GM12878 (cell line): Measurements from ENCODE around the gene NDEL1. TPM values are rescaled to one million over a fixed set of nuclear protein-coding genes. Genes with fewer than 3 reads are reported as not detected.

ENCODE experiments used
- ATAC-seq: fragments of 200-7000 bp; cut with Tn5 transposase; 3 replicates; pipeline ENCODE4 v1.9.1; 2020; ENCODE audit warnings: mild to moderate bottlenecking, moderate library complexity
- BruUV-seq: library from RNA; stranded (reverse); fragments of 400-500 nt; replicated peaks from 2 replicates; lab custom pipeline; 2021; lab: Mats Ljungman, UMichigan
- CTCF ChIA-PET: fragments of 300-600 bp; sonication (Branson Sonifier 250); formaldehyde crosslinking; extraction: SDS; loops from one replicate; lab custom pipeline; 2021; ENCODE audit warnings: inconsistent platforms; lab: Yijun Ruan, JAX
- POLR2A ChIA-PET: fragments of 350-600 bp; formaldehyde crosslinking; extraction: SDS; loops from one replicate; lab custom pipeline; 2021; ENCODE audit warnings: inconsistent platforms; lab: Charles Lee
- RAD21 ChIA-PET: fragments of 300-600 bp; sonication (Branson Sonifier 250); formaldehyde crosslinking; loops from one replicate; lab custom pipeline; 2023; ENCODE audit warnings: antibody characterized with exemption; ENCODE audit not compliant: unreplicated experiment; lab: Charles Lee
- SMC1A ChIA-PET: fragments of 300-600 bp; sonication (Branson Sonifier 250); formaldehyde crosslinking; loops from one replicate; lab custom pipeline; 2023; ENCODE audit not compliant: unreplicated experiment, uncharacterized antibody; lab: Charles Lee
- DNase-seq: peaks from one replicate; pipeline ENCODE4 v3.0.0-alpha.2; 2011; ENCODE audit warnings: low read depth, low spot score
- FAIRE-seq: peaks from 3 replicates; lab custom pipeline; 2011; peaks lifted over from hg19 to GRCh38; lab: Jason Lieb, UNC
- H2AFZ ChIP-seq: 2 replicates; pipeline ENCODE4 v1.6.0; 2011; ENCODE audit warnings: low read depth, low read length, control low read depth; ENCODE audit not compliant: control insufficient read depth
- H3K27ac ChIP-seq: 2 replicates; pipeline ENCODE4 v1.5.1; 2011; ENCODE audit warnings: control low read depth; ENCODE audit not compliant: control insufficient read depth, insufficient read depth
- H3K27me3 ChIP-seq, 2 experiments: replicated peaks in 1 of 2; 2 replicates each; pipeline versions ENCODE4 v1.6.0 to v1.6.1; 2011; ENCODE audit warnings: low read length in 1 of 2; ENCODE audit not compliant: control insufficient read depth in 2 of 2, insufficient read depth in 2 of 2
- H3K36me3 ChIP-seq, 2 experiments: 2 replicates each; pipeline ENCODE4 v1.5.1; 2011; ENCODE audit warnings: low read length in 1 of 2; ENCODE audit not compliant: control insufficient read depth in 2 of 2, insufficient read depth in 2 of 2
- H3K4me1 ChIP-seq: 2 replicates; pipeline ENCODE4 v1.6.1; 2011; ENCODE audit warnings: mild to moderate bottlenecking, low read length, moderate library complexity, mixed read lengths; ENCODE audit not compliant: control insufficient read depth, insufficient read depth
- H3K4me2 ChIP-seq: 2 replicates; pipeline ENCODE4 v1.6.0; 2011; ENCODE audit warnings: control low read depth; ENCODE audit not compliant: control insufficient read depth, insufficient read depth
- H3K4me3 ChIP-seq: fragments of 200-600 bp; sonication (generic); 2 replicates; pipeline ENCODE4 v1.5.1; 2016
- H3K79me2 ChIP-seq: 2 replicates; pipeline ENCODE4 v1.6.0; 2011; ENCODE audit warnings: low read length; ENCODE audit not compliant: control insufficient read depth, insufficient read depth
- H3K9ac ChIP-seq: 2 replicates; pipeline ENCODE4 v1.8.0; 2011; ENCODE audit warnings: low read length, control low read depth, mixed read lengths; ENCODE audit not compliant: control insufficient read depth, insufficient read depth
- H3K9me3 ChIP-seq: replicated peaks from 3 replicates; pipeline ENCODE4 v1.5.1; 2011; ENCODE audit warnings: mild to moderate bottlenecking, low read length; ENCODE audit not compliant: control insufficient read depth, insufficient read depth
- H4K20me1 ChIP-seq: 2 replicates; pipeline ENCODE4 v1.6.0; 2011; ENCODE audit not compliant: control insufficient read depth, insufficient read depth
- BRCA1 ChIP-seq: IDR thresholded peaks from 2 replicates; pipeline ENCODE4 v1.6.1; 2011; ENCODE audit warnings: low read depth, low read length, improper control_type of control experiment
- CTCF ChIP-seq, 3 experiments: IDR thresholded peaks in 2 of 3; conservative IDR thresholded peaks in 1 of 3; 2 replicates each; pipeline ENCODE4 v1.5.1; 2011; ENCODE audit warnings: low read depth in 3 of 3, low read length in 3 of 3, mild to moderate bottlenecking in 3 of 3, control low read depth in 2 of 3, moderate library complexity in 2 of 3, inconsistent platforms in 1 of 3, mixed read lengths in 1 of 3; ENCODE audit not compliant: control insufficient read depth in 2 of 3, insufficient read depth in 1 of 3; ENCODE audit errors: extremely low read depth in 1 of 3
- E2F8 ChIP-seq: fragments of 450-650 bp; IDR thresholded peaks from 2 replicates; pipeline ENCODE4 v1.6.1; 2018; ENCODE audit warnings: mild to moderate bottlenecking, low read depth, moderate library complexity; ENCODE audit not compliant: partially characterized antibody
- IKZF2 ChIP-seq, 2 experiments: fragments of 450-650 bp; IDR thresholded peaks; 2 replicates each; pipeline ENCODE4 v1.6.1; 2017; ENCODE audit warnings: mild to moderate bottlenecking in 2 of 2, moderate library complexity in 2 of 2
- KLF5 ChIP-seq: fragments of 450-650 bp; IDR thresholded peaks from 2 replicates; pipeline ENCODE4 v1.6.1; 2014; ENCODE audit warnings: mild to moderate bottlenecking; ENCODE audit not compliant: partially characterized antibody
- LARP7 ChIP-seq: fragments of 450-650 bp; IDR thresholded peaks from 2 replicates; pipeline ENCODE4 v1.6.1; 2017; ENCODE audit warnings: mild to moderate bottlenecking
- MEF2B ChIP-seq: fragments of 450-650 bp; IDR thresholded peaks from 2 replicates; pipeline ENCODE4 v1.6.1; 2018; ENCODE audit warnings: mild to moderate bottlenecking, moderate library complexity; ENCODE audit not compliant: partially characterized antibody, poor library complexity, severe bottlenecking
- NFYB ChIP-seq: IDR thresholded peaks from 2 replicates; pipeline ENCODE4 v1.6.1; 2011; ENCODE audit warnings: low read depth, mild to moderate bottlenecking, low read length, improper control_type of control experiment, moderate library complexity; ENCODE audit not compliant: insufficient read depth
- RBBP5 ChIP-seq: fragments of 200-600 bp; sonication (generic); conservative IDR thresholded peaks from 2 replicates; pipeline ENCODE4 v1.6.1; 2016
- STAT1 ChIP-seq: fragments of 450-650 bp; conservative IDR thresholded peaks from 2 replicates; pipeline ENCODE4 v1.6.1; 2014; ENCODE audit warnings: antibody characterized with exemption, mild to moderate bottlenecking
- TARDBP ChIP-seq: IDR thresholded peaks from 2 replicates; pipeline ENCODE4 v1.6.1; 2016; ENCODE audit warnings: borderline replicate concordance
- ZBED1 ChIP-seq: IDR thresholded peaks from 2 replicates; pipeline ENCODE4 v1.6.1; 2016; ENCODE audit warnings: borderline replicate concordance
- WGBS: methylation state at CpG from one replicate; pipeline ENCODE4 v1.1.6; 2016; ENCODE audit warnings: low lambda C conversion rate; ENCODE audit not compliant: insufficient replicate concordance, insufficient coverage; ENCODE audit errors: missing lambda C conversion rate; 5-methylcytosine and 5-hydroxymethylcytosine counted together
- in situ Hi-C: fragments of 300-500 bp; cut with MboI; formaldehyde crosslinking; loops from 9 replicates; pipeline ENCODE4 v1.14.3; 2018; ENCODE audit warnings: mixed read lengths
- intact Hi-C: fragments of 100-400 bp; cut with micrococcal nuclease; formaldehyde crosslinking; loops from one replicate; pipeline ENCODE4 v1.14.2; 2022; ENCODE audit not compliant: unreplicated experiment
- polyA plus RNA-seq, 11 experiments: library from polyadenylated mRNA; depleted of rRNA in 4 of 11; unstranded in 6 of 11; stranded (reverse) in 5 of 11; fragments of >200 nt; fragmentation: Nextera tagmentation in 4 of 11; fragmentation: Illumina TruSeq in 1 of 11; extraction: Ambion mirVana in 4 of 11; extraction: Trizol in 1 of 11; gene quantifications; 1 replicate in 1 of 11; 2 replicates in 10 of 11; pipeline versions ENCODE4 v1.2.1 to v1.2.3, GENCODE V29; 2011 to 2016; ENCODE audit warnings: inconsistent platforms in 2 of 11, missing spikeins in 2 of 11, low read depth in 1 of 11
- total RNA-seq, 4 experiments: library from RNA; depleted of rRNA in 3 of 4; stranded (reverse); fragments of >200 nt in 3 of 4; fragmentation: Illumina TruSeq in 1 of 4; extraction: Trizol in 1 of 4; gene quantifications; 2 replicates each; pipeline versions ENCODE4 v1.2.1 to v1.2.3, GENCODE V29; 2013 to 2021

The NDEL1 gene
- total and polyA plus RNA-seq, 10 of the 15 experiments (the other 5 are each of a cell fraction or from before 2014, with no cell fraction given) = 0.72 to 41.5 (median 29.9) TPM

GRCh38 chr17:8480011-8480976 lies 44.6 kb downstream of the NDEL1 start:
- POLR2A ChIA-PET = no interaction called here
- peaks cover 2% of the 10 kb centered on the region; the same call in 1 of the 3 replicates for H3K9me3 ChIP-seq
- no peaks in the 10 kb centered on the region; the same call in 1 of the 2 replicates for H4K20me1 ChIP-seq
- no peak overlapping the region for H3K4me3 ChIP-seq
- in situ Hi-C loops (no loop called here), intact Hi-C loops (no loop called here)
- no peak for DNase-seq
- SMC1A ChIA-PET = no interaction called here
- no TSS peak for BruUV-seq
- H3K9ac ChIP-seq = no peak overlapping the region
- TF ChIP-seq LARP7 (no peak), CTCF (IDR thresholded peaks at IDR 0.05 in 2 of 3, conservative IDR thresholded peaks at IDR 0.05 in 1 of 3; ENCODE audit: control insufficient read depth in 2 of 3, extremely low read depth in 1 of 3, insufficient read depth in 1 of 3, low read depth in 3 of 3, low read length in 3 of 3) (no peak), NFYB (no peak), IKZF2 (IDR thresholded peaks at IDR 0.05) (no peak), STAT1 (no peak), RBBP5 (no peak), KLF5 (no peak), E2F8 (no peak), ZBED1 (no peak), BRCA1 (no peak), MEF2B (no peak), TARDBP (no peak)
- CTCF ChIA-PET = interaction anchor here (0.6 kb wide), 1 partner anchor 15 kb away, joined by 3 read pairs; no protein-coding TSS in a partner anchor
- ATAC-seq = no peak
- WGBS = 92% methylated on average over 26 of the region's 33 CpGs
- H2AFZ ChIP-seq = no peak overlapping the region
- FAIRE-seq = no peak
- no peaks in the 10 kb centered on the region for H3K4me1 ChIP-seq
- no peak overlapping the region for H3K27ac ChIP-seq
- peaks cover 6 to 10% of the 10 kb centered on the region in 2 experiments; a peak in 2 of 4 replicates for H3K36me3 ChIP-seq
- no peak overlapping the region for H3K4me2 ChIP-seq
- no peaks in the 10 kb centered on the region for H3K27me3 ChIP-seq
- H3K79me2 ChIP-seq = no peaks in the 10 kb centered on the region
- RAD21 ChIA-PET = no interaction called here
